GM10266 (cell line): Measurements from ENCODE around the gene TSPAN32.
"Not testable (repeated sequence)": the region's sequence is repeated elsewhere in the genome, so short reads cannot be mapped to it uniquely, and the experiment has no call there.

Experiments used
- DNase-seq: peaks from one replicate; pipeline ENCODE4 v3.0.0; 2012; ENCODE audit errors: extremely low spot score
- CTCF ChIP-seq: IDR thresholded peaks from 2 replicates; pipeline ENCODE4 v1.5.1; 2012; ENCODE audit warnings: mild to moderate bottlenecking, low read depth; ENCODE audit not compliant: control insufficient read depth, insufficient read depth; ENCODE audit errors: missing control alignments

The TSPAN32 gene

DNA sequence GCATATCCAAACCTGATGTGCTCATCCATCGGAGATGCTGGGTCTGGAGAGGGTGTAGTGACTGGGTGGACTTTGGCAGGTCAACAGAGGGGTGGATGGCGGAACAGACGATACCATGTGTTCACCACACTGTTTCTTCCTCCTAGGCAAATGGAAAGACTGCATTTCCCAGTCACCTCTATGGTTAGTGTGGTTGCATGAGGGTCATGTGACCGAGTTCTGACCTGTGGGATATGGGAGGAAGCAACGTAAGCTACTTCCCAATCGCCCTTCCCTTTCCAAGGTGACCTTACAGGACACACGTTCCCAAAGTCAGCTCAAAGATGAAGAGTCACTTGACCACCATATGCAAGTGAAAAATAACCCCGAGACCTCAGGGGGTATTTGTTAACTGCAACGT, 27.7 kb downstream of the TSPAN32 start:
- DNase-seq = no peak
- no peak for TF ChIP-seq CTCF

DNA sequence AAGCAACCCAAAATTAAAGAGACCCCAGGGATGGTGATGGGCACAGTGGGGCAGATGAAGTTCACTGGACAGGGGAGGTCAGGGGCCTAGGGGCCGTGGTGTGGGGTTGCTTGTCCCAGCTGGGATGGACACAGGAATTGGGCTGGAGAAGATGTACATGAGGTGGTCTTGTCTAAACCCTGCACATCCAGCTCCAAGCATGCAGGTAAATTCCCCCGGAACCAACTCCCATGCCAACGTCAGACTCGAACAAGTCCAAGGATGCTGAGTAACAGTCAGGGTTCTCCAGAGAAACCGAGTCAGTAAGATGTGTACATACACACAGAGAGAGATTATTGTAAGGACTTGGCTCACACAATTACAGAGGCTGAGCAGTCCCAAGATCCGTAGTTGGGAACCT, 28.9 kb downstream of the TSPAN32 start:
- no peak for TF ChIP-seq CTCF
- no peak for DNase-seq

DNA sequence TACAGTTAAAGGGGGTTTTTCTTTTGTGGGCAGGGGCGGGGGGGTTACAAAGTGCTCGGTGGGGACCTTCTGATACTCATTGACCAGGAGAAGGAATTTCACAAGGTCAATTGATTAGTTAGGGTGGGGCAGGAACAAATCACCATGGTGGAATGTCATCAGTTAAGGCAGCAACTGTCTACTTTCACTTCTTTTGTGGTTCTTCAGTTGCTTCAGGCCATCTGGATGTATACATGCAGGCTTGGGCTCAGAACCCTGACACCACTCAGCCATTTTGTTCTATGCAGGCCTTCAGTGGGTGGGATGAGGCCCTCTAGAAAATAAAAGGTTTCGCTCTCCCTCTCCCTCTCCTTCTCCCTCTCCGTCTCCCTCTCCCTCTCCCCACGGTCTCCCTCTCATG, 29.6 kb downstream of the TSPAN32 start:
- no peak for TF ChIP-seq CTCF
- no peak for DNase-seq

DNA sequence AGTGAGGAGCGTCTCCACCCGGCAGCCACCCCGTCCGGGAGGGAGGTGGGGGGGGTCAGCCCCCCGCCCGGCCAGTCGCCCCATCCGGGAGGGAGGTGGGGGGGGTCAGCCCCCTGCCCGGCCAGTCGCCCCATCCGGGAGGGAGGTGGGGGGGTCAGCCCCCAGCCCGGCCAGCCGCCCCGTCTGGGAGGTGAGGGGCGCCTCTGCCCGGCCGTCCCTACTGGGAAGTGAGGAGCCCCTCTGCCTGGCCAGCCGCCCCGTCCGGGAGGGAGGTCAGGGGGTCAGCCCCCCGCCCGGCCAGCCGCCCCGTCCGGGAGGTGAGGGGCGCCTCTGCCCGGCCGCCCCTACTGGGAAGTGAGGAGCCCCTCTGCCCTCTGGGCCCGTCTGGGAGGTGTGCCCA, 30.8 kb downstream of the TSPAN32 start:
- DNase-seq = not testable (repeated sequence)

GRCh38 chr11:2333486-2334205, 31.8 kb downstream of the TSPAN32 start:
- DNase-seq = not testable (repeated sequence)

- DNase-seq = not testable (repeated sequence)
Measured at GRCh38 chr11:2335286-2335685, 33.5 kb downstream of the TSPAN32 start.

GRCh38 chr11:2338760-2339159, 36.9 kb downstream of the TSPAN32 start:
- DNase-seq = not testable (repeated sequence)

DNA sequence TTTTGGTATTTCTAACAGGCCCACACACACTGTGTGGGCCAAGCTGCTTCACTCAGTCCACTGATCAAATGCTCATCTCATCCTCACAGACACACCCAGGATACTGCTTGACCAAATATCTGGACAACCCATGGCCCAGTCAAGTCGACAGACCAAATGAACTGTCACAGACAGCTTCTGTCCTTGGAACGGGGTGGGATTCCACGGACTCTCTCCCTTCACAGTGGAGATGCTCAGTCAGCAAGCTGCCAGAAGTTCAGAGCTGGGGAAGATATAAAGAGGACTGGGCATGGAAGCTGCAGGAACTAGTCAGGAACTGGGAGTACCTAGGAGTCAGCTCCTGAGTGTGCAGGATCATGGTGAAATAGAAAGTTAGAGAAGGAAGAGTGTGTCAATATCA, 40.7 kb downstream of the TSPAN32 start:
- no peak for DNase-seq
- no peak for TF ChIP-seq CTCF

DNA sequence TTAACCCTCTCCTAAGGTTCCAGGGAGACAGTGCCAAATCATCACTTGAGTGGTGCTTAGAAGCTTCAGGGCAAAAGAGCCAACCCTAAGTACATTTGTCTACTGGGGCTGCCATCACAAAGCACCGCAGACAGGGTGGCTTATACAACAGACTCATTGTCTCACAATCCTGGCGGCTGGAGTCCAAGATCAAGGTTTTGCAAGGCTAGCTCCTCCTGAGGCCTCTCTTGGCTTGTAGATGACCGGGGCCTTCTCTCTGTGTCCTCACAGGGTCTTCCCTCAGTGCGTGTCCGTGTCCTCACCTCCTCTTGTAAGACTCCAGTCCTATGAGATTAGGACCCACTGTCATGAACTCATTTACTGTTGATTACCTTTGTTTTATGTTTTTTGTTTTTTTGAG, 41.2 kb downstream of the TSPAN32 start:
- DNase-seq = no peak
- TF ChIP-seq CTCF = no peak
